NCI-H510A treated with DMSO at 0.1 percent for 48 hours (cell line): ENCODE results near the gene NINJ2.

ENCODE experiments used
- DNase-seq: peaks from one replicate; lab custom pipeline; 2025; lab: John Stamatoyannopoulos, UW

NINJ2 gene

GRCh38 chr12:546920-547845 lies 116.1 kb downstream of the NINJ2 start:
- DNase-seq: peak; percentile 50

DNA sequence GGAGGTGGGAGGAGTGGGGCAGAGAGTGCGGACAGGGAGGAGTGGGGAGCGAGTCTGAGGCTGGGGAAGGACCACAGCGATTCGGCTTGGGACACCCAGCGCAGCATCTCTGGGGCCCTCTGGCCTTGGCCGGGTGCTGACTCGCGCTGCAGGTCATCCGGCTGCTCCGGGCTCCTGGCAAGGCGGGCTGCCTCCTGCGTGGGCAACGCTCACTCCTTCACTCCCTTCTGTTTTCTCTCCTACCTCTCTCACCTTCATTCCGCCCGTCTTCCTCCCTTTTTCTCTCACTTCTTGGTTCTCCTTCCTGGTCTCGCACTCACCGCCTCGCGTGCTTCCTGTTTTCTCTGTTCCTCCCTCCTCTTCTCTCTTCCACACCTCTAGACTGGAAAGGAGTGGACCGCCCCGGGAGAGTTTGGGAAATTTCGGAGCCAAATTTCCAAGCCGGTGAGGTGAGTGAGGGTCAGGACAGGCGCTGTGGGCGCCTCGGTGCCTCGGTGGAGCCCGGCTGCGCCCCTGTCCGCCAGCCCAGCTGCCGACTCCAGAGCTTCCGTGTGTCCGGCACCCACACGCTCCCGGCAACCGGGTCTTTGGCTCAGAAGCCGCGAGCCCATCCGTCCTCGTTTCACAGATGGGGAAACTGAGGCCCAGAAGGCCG lies 116.9 kb downstream of the NINJ2 start:
- no peak for DNase-seq

GRCh38 chr12:545835-546234 lies 117.4 kb downstream of the NINJ2 start:
- no peak for DNase-seq

DNA sequence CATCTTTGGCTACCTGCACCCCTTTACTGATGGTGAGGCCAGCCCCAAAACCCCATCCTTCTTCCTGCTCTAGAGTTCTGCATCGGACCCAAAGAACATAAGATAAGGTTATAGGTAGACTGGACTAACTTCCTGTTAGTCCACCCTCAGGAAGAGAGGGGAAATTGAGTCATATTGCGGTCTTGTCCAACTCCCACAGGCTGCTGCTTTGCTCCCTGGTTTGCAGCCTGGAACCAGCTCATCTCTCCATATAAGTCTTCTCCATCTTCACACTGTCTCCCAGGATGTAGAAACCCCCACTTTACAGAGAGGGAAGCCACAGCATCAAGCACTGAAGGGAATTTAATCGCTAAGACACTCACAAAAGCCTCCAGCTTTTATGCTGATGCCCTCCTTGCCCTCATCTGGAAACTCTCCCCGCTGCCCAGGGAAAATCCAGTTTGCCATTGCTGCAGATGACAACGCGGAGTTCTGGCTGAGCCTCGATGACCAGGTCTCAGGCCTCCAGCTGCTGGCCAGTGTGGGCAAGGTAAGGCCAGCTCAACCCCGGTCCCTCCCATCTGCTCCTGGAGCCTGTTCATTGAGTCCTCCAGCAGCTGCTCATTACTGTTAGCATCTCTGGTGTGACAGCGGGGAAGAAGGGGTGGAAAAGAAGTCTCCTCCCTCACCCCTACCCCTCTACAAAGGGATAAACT lies 118.2 kb downstream of the NINJ2 start:
- DNase-seq: no peak

DNA sequence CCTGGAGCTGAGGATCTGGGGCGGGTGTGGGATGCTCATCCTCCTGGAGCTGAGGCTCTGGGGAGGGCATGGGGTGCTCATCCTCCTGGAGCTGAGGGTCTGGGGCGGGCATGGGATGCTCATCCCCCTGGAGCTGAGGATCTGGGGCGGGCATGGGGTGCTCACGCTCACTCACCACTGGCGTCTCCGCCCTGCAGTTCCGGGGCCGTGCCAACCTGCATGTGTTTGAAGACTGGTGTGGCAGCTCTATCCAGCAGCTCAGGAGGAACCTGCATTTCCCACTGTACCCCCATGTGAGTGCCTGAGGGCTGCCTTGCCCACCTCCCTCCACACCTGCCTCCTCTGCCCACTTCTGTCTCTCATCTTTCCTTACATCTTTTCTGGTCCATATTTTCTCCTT lies 119.1 kb downstream of the NINJ2 start:
- no peak for DNase-seq

- no peak for DNase-seq
Measured at GRCh38 chr12:543114-543451, 120.2 kb downstream of the NINJ2 start.

GRCh38 chr12:542395-543113 lies 120.7 kb downstream of the NINJ2 start:
- DNase-seq: no peak

DNA sequence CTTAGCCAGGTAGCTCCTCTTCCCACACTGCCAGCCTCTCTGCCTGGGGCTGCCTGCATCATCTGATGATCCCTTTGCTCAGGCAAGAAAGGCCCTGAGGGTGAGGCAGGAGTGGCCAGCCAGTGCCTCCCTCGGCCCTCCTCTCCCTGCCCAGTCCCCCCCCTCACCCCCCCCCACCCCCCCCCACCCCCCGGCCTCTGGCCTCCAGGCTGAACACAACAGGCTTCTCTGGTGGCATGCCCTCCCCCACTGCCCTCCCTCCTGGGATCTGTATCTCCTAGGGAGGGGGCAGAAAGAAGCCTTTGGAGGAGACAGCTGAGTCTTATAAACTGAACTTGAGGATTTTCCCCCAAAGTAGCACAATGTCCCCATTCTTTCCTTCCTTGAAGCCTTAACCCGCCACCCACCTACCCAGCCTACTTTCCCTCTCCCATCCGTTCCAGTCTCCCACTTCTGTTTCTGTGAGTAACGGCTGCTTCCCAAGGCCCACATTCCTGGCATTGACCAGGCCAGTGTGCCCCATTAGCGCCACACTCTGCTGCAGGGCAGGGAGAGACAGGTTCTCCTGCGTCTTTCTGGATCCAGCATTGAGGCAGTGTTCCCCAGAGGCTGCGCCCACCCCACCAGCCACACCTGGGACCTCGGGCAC lies 121.4 kb downstream of the NINJ2 start:
- DNase-seq: no peak

DNA sequence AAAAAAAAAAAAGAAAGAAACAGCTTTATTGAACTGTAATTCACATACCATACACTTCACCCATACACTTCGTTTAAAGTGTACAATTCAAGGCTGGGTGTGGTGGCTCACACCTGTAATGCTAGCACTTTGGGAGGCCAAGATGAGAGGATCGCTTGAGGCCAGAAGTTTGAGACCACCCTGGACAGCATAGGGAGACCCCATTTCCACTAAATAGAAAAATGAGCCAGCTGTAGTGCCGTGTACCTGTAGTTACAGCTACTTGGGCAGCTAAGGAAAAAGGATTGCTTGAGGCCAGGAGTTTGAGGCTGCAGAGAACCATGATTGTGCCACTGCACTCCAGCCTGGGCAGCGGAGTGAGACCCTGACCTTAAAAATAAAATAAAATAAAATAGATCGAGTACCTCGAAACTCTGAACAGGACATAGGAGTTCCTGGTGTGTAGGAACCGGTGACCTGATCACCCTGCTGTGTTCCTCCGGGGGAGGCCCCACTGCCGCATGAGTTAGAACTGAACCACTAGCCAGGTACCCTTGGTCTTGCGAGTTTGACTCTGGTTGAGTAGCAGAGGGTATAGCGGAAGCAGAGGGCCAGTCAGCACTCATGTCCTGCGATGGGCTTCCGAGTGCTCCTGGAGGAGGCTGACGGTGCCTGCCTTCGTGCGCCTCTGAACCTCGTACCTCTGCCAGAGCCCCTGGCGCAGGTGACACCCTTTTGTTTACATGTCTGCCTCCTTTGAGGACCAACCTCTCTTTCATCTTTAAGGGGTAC lies 123.5 kb downstream of the NINJ2 start:
- no peak for DNase-seq

DNA sequence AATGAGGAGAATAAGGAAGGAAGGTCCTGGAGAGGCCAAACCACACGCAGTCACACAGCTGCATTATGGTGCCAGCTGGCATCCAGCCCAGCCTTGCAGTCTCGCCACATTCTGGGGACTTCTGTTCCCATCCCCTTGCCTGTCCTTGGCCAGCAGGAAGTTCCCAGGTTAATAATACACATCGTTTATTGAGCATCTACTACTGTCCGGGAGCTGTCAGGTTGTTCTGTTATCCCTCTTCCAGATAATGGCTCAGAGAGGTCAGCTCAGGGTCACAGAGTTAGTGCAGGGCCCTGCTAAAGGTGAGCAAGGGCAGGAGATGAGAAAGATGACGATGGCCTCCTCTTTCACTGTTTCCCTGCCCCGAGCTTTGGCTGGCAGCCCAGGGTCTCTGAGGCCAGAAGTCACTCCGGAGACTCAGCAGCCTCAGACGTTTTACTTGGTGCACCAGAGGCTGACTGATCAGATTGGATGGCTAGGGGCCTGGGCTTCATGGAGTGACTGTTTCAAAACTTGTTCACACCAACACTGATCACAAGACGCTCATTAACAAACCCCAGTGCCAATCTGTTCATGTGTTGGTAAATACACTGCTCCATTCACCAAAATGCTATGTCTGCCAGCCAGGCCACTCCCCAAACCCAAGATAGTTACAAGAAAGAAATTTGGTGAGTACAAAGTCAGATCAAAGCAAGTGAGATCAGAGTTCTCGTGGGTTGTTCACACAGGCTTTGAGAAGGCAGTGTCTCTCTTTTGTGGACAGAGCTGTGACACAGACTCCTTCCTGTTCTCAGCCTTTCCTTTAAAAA lies 124.3 kb downstream of the NINJ2 start:
- no peak for DNase-seq

DNA sequence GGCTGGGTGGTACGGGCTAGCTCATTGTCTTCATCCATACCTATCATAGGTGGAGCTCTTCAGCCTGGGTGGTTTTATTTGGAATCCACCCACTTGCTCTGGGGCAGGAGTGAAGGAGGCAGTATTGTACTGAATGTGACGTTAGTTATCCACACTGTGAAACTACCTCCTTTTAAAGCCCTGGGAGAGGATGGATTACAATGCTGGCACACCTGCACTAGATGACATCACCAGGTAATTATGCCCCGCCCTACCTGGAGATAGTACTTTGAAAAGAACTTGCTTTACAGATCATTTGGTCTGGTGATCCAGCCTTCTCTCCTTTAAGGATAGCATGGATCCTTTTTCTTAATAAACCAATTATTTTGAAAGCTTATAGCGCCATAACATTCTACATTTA lies 125.5 kb downstream of the NINJ2 start:
- peak; percentile 89 for DNase-seq

DNA sequence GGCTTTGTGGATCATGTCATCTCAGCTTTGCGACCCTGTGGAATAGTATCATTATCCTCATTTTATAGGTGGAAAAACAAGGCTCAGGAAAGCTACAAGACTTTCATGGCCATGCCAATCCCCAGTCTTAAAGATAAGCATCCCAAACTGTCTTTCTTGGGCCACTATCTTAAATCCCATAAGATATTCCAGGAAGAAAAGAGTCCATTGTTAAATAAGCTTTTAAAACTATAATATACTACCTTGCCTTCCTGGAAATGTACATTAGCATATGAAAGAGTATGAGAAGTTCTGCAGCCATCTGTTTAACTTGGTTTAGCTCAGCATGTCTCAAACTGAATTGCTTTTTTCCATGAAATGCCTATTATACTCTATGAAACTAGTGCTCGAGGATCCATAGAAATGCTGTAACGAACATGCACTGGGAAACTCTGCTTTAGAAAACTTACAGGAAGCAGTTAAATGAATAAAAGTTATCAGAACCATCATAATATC lies 126.4 kb downstream of the NINJ2 start:
- DNase-seq: no peak

GRCh38 chr12:535396-535795 lies 127.8 kb downstream of the NINJ2 start:
- no peak for DNase-seq

DNA sequence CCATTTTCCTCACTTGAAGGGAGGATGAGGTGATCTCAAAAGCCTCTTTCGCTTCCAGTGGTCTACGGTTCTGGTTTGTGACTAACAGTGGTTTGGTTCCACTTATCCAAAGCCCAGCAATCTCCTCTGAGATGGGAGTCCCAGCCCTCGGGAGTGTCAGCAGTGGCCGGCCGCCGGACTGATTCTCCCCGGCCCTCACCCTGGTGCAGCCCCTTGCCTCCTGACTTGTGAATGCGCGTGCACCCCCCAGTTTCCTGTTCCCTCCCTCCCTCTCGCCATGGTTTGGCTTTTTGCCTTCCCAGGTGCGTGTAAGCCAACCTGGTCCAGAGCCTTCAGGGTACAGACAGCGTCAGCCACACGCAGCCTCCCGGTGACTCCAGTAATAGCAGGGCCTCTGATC lies 129.0 kb downstream of the NINJ2 start:
- no peak for DNase-seq

GRCh38 chr12:533718-534117 lies 129.5 kb downstream of the NINJ2 start:
- no peak for DNase-seq

- no peak for DNase-seq
Measured at GRCh38 chr12:532908-533565, 130.2 kb downstream of the NINJ2 start.

- no peak for DNase-seq
Measured at GRCh38 chr12:531951-532585, 131.2 kb downstream of the NINJ2 start.

- DNase-seq: no peak
Measured at GRCh38 chr12:530821-531220, 132.4 kb downstream of the NINJ2 start.

DNA sequence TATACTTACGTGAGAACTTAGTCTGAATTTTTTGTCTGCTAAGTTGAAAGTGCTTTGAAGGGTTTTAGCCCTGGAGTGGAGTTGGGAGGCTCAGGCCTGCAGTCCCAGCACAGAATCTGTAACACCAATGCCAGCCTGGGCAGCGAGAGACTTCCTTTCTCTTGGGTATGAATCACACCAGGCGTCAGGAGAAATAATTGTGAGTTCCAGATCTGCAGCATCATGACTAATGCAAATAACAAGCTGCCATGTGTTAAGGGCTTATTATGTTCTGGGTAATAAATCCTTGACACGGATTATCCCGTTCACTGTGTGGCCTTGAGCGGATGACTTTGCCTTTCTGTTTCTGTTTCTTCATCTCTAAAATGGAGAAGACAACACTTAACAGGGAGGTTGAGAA lies 132.9 kb downstream of the NINJ2 start:
- DNase-seq: no peak
